GM12873 (cell line): Measurements from ENCODE around the gene BTN2A1.

Experiments used
- CTCF ChIP-seq: IDR thresholded peaks from 2 replicates; pipeline ENCODE4 v1.5.1; 2012; ENCODE audit warnings: low read depth, mild to moderate bottlenecking, moderate library complexity, low read length, control low read depth; ENCODE audit not compliant: insufficient read depth; ENCODE audit errors: missing control alignments

BTN2A1 gene

GRCh38 chr6:26439151-26440125 lies 18.3 kb upstream of the BTN2A1 start:
- TF ChIP-seq CTCF = no peak

- no peak for TF ChIP-seq CTCF
Measured at GRCh38 chr6:26440977-26441358, 16.8 kb upstream of the BTN2A1 start.

GRCh38 chr6:26441977-26442376 lies 15.8 kb upstream of the BTN2A1 start:
- TF ChIP-seq CTCF = no peak

- no peak for TF ChIP-seq CTCF
Measured at GRCh38 chr6:26445934-26446667, 11.7 kb upstream of the BTN2A1 start.

GRCh38 chr6:26447257-26447656 lies 10.5 kb upstream of the BTN2A1 start:
- no peak for TF ChIP-seq CTCF

- TF ChIP-seq CTCF = no peak
Measured at GRCh38 chr6:26450240-26450639, 7.5 kb upstream of the BTN2A1 start.

GRCh38 chr6:26452631-26453235 lies 5.0 kb upstream of the BTN2A1 start:
- no peak for TF ChIP-seq CTCF
